22Rv1 (cell line): ENCODE data around the gene FHIT.

ENCODE experiments used
- H3K27ac ChIP-seq: fragments of 450-650 bp; 2 replicates; pipeline ENCODE4 v1.5.1; 2017
- CTCF ChIP-seq: fragments of 450-650 bp; IDR thresholded peaks from 2 replicates; pipeline ENCODE4 v1.5.1; 2017; ENCODE audit warnings: mild to moderate bottlenecking
- ZFX ChIP-seq: fragments of 450-650 bp; IDR thresholded peaks from 2 replicates; pipeline ENCODE4 v1.6.1; 2017; ENCODE audit warnings: antibody characterized with exemption, borderline replicate concordance

The FHIT gene

GRCh38 chr3:59824876-59825275, 1426.4 kb downstream of the FHIT start:
- no peak overlapping the region for H3K27ac ChIP-seq
- TF ChIP-seq ZFX (no peak), CTCF (no peak)

DNA sequence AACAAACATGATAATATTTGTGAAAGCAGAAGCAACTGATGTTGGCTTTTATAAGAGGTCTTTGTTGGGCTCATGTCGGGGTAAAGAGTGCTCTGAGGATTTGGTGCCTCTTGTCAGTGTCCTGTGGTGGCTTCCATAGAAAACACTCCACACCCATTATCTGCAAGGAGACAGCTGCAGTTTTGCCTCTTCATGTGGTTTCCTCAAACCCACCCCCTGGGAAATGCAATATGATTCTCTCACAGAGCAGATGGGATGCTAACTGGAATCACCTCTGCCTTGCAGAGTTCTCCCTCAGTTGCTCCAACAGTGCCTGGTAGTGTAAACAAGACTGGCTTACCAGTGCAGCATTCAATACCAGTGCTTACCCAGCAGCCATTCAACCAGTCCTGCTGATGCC, 1430.0 kb downstream of the FHIT start:
- no peak overlapping the region for H3K27ac ChIP-seq

DNA sequence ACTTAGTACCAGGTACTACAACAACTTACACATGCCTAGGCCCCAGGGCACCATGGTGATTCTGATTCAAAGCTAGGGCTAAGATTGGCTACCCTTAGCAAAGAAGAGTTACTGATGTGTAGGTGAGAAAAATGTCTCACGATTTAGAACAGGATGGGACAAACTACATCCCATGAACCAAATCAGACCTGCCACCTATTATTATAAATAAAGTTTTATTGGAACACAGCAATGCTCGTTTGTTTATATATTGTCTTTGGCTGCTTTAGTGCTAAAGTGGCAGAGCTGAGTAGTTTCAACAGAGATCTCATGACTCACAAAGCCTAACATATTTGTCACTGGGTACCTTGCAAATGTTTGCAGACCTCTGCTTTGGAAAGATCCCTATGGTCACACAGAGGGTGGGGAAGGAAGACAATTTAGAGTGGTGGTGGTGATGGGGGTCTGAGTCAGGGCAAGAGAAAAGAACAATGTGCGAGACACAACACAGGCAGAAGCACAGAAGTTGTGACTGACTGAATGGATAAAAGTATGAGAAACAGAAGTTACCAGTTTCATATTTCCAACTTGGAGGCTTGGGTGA, 1430.8 kb downstream of the FHIT start:
- TF ChIP-seq CTCF (no peak), ZFX (no peak)
- H3K27ac ChIP-seq: no peak overlapping the region

More for the DNA sequence above, 1430.0 kb downstream of the FHIT start:
- no peak for TF ChIP-seq ZFX
- no peak for TF ChIP-seq CTCF

DNA sequence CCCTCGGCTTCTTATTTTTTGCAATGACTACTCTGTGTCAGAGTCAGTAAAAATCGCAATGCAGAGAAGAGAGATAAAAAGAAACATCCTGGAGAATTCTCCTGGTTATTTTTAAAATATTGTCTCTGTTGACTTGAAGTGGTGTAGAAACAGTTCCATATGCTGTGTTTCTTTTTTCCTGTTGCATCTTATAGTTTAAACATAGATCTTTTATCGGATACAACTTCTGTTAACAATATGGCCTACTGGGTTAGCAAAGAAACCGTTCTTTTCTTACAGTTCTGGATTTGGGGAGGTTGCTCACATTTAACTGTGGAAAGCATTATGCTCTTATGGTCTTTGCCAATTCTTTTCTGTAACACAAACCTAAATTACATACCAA, 1432.3 kb downstream of the FHIT start:
- no peak overlapping the region for H3K27ac ChIP-seq
- no peak for TF ChIP-seq ZFX
- no peak for TF ChIP-seq CTCF

DNA sequence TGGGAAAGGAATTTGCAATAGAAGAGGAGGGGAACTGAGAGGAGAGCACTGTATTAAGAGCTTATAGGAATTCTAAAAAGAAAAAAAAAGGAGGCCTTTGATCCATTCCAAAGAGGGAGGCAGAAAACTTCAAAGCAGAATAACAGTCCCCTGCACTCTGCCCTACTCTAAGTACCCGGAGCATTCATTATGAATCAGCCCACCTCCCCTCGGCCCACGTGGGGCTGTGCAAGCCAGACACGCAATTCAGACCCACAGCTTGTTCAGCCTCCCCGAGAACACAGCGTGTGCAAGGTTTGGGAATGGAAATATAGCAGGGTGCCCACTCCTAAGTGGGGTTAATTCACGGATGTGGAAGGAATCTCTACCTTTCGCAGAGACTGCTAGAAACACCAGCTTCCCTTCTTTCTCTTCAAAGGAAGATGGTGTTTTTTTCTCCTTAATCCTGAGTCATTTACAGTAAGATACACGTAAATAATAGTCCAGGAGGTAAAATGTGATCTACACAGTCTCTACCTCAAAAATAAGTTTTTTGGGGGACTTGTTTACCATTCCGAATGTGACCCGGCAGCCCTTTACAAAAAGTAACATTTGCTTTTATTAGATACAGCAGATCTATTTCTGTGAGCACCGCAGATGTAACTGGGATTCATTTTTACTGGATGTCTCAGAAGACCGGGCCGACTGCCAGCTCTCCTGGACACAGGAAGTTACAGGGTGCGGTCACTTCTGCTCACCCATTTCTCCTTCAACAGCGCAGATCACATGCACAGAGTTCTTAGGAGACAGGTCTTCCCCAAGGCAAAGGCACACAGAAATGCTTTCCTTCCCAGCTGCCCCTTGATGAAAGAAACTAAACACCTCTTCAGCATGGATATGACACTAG, 1433.0 kb downstream of the FHIT start:
- TF ChIP-seq CTCF (no peak), ZFX (no peak)

DNA sequence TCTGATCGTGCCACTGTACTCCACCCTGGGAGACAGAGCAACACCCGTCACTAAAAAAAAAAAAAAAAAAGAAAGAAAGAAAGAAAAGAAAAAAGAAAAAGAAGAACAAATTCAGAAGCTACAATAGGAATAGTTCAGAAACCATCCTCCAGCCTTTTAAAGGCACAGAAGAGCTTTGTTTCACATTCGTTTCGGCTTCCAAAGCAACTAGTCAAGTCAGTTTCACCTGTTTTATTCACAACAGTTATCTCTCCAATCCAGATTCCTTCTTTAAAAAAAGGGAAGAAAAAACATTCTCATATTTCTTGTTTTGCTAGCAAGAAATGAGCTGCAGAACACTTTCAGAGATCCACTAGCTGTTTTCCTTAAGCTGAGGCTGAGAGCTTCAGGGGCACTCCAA, 1433.7 kb downstream of the FHIT start:
- no peak overlapping the region for H3K27ac ChIP-seq

More for the DNA sequence above, 1433.0 kb downstream of the FHIT start:
- H3K27ac ChIP-seq: no peak overlapping the region

More for the DNA sequence above, 1433.7 kb downstream of the FHIT start:
- TF ChIP-seq CTCF (no peak), ZFX (no peak)
